Mucosa of stomach (tissue), 1 donor: ENCODE results near the gene MACROD2.

Experiments used
- H3K27me3 ChIP-seq: one replicate; pipeline ENCODE4 v1.7.0; 2013; ENCODE audit warnings: mild to moderate bottlenecking, low read length; ENCODE audit not compliant: control insufficient read depth, insufficient read depth
- H3K36me3 ChIP-seq: one replicate; pipeline ENCODE4 v1.7.0; 2013; ENCODE audit warnings: low read length; ENCODE audit not compliant: control insufficient read depth, insufficient read depth
- H3K4me1 ChIP-seq: one replicate; pipeline ENCODE4 v1.7.0; 2013; ENCODE audit warnings: mild to moderate bottlenecking, low read length; ENCODE audit not compliant: control insufficient read depth, insufficient read depth
- H3K4me3 ChIP-seq: one replicate; pipeline ENCODE4 v1.7.0; 2013; ENCODE audit warnings: low read length
- H3K9ac ChIP-seq: one replicate; pipeline ENCODE4 v1.7.0; 2013; ENCODE audit warnings: mild to moderate bottlenecking, low read length, moderate library complexity
- H3K9me3 ChIP-seq: one replicate; pipeline ENCODE4 v1.7.0; 2013; ENCODE audit warnings: mild to moderate bottlenecking, low read length, moderate library complexity; ENCODE audit not compliant: control insufficient read depth
- donor health status: Pancreatic carcinoma.

Gene MACROD2

GRCh38 chr20:15440049-15440820 lies 1444.9 kb downstream of the MACROD2 start:
- Histone ChIP-seq H3K9me3 (no peaks in the 10 kb centered on the region), H3K36me3 (no peaks in the 10 kb centered on the region), H3K9ac (no peak overlapping the region), H3K4me3 (no peak overlapping the region), H3K4me1 (no peaks in the 10 kb centered on the region), H3K27me3 (no peaks in the 10 kb centered on the region)

GRCh38 chr20:15445056-15445840 lies 1449.9 kb downstream of the MACROD2 start:
- H3K4me1 ChIP-seq = no peaks in the 10 kb centered on the region
- H3K27me3 ChIP-seq = no peaks in the 10 kb centered on the region
- no peak overlapping the region for H3K4me3 ChIP-seq
- no peaks in the 10 kb centered on the region for H3K9me3 ChIP-seq
- no peak overlapping the region for H3K9ac ChIP-seq
- no peaks in the 10 kb centered on the region for H3K36me3 ChIP-seq

GRCh38 chr20:15446373-15446772 lies 1451.1 kb downstream of the MACROD2 start:
- H3K9me3 ChIP-seq = no peaks in the 10 kb centered on the region
- H3K4me3 ChIP-seq = no peak overlapping the region
- no peaks in the 10 kb centered on the region for H3K36me3 ChIP-seq
- H3K27me3 ChIP-seq = no peaks in the 10 kb centered on the region
- no peak overlapping the region for H3K9ac ChIP-seq
- H3K4me1 ChIP-seq = no peaks in the 10 kb centered on the region

GRCh38 chr20:15447549-15447948 lies 1452.2 kb downstream of the MACROD2 start:
- Histone ChIP-seq H3K9ac (no peak overlapping the region), H3K27me3 (no peaks in the 10 kb centered on the region), H3K4me1 (no peaks in the 10 kb centered on the region), H3K9me3 (no peaks in the 10 kb centered on the region), H3K4me3 (no peak overlapping the region), H3K36me3 (no peaks in the 10 kb centered on the region)

- H3K9me3 ChIP-seq = no peaks in the 10 kb centered on the region
- H3K27me3 ChIP-seq = no peaks in the 10 kb centered on the region
- no peak overlapping the region for H3K9ac ChIP-seq
- no peak overlapping the region for H3K4me3 ChIP-seq
- H3K36me3 ChIP-seq = no peaks in the 10 kb centered on the region
- no peaks in the 10 kb centered on the region for H3K4me1 ChIP-seq
Observed at GRCh38 chr20:15449061-15449460, 1453.7 kb downstream of the MACROD2 start.

GRCh38 chr20:15451241-15451640 lies 1455.9 kb downstream of the MACROD2 start:
- no peaks in the 10 kb centered on the region for H3K9me3 ChIP-seq
- H3K4me3 ChIP-seq = no peak overlapping the region
- H3K4me1 ChIP-seq = no peaks in the 10 kb centered on the region
- no peaks in the 10 kb centered on the region for H3K36me3 ChIP-seq
- no peak overlapping the region for H3K9ac ChIP-seq
- no peaks in the 10 kb centered on the region for H3K27me3 ChIP-seq

- H3K4me3 ChIP-seq = no peak overlapping the region
- no peaks in the 10 kb centered on the region for H3K27me3 ChIP-seq
- no peaks in the 10 kb centered on the region for H3K4me1 ChIP-seq
- H3K9ac ChIP-seq = no peak overlapping the region
- no peaks in the 10 kb centered on the region for H3K9me3 ChIP-seq
- H3K36me3 ChIP-seq = no peaks in the 10 kb centered on the region
Observed at GRCh38 chr20:15455279-15455678, 1460.0 kb downstream of the MACROD2 start.

GRCh38 chr20:15461938-15462337 lies 1466.6 kb downstream of the MACROD2 start:
- Histone ChIP-seq H3K4me3 (no peak overlapping the region), H3K9me3 (no peaks in the 10 kb centered on the region), H3K9ac (no peak overlapping the region), H3K36me3 (no peaks in the 10 kb centered on the region), H3K4me1 (no peaks in the 10 kb centered on the region), H3K27me3 (no peaks in the 10 kb centered on the region)

- H3K9ac ChIP-seq = no peak overlapping the region
- no peaks in the 10 kb centered on the region for H3K4me1 ChIP-seq
- H3K36me3 ChIP-seq = no peaks in the 10 kb centered on the region
- H3K27me3 ChIP-seq = no peaks in the 10 kb centered on the region
- no peaks in the 10 kb centered on the region for H3K9me3 ChIP-seq
- H3K4me3 ChIP-seq = no peak overlapping the region
Observed at GRCh38 chr20:15475483-15475882, 1480.2 kb downstream of the MACROD2 start.

GRCh38 chr20:15476186-15476585 lies 1480.9 kb downstream of the MACROD2 start:
- no peak overlapping the region for H3K4me3 ChIP-seq
- no peaks in the 10 kb centered on the region for H3K27me3 ChIP-seq
- H3K36me3 ChIP-seq = no peaks in the 10 kb centered on the region
- no peaks in the 10 kb centered on the region for H3K4me1 ChIP-seq
- H3K9ac ChIP-seq = no peak overlapping the region
- no peaks in the 10 kb centered on the region for H3K9me3 ChIP-seq

GRCh38 chr20:15476781-15477180 lies 1481.5 kb downstream of the MACROD2 start:
- Histone ChIP-seq H3K36me3 (no peaks in the 10 kb centered on the region), H3K27me3 (no peaks in the 10 kb centered on the region), H3K9ac (no peak overlapping the region)

GRCh38 chr20:15482525-15482924 lies 1487.2 kb downstream of the MACROD2 start:
- Histone ChIP-seq H3K9me3 (no peaks in the 10 kb centered on the region), H3K9ac (no peak overlapping the region), H3K36me3 (no peaks in the 10 kb centered on the region), H3K4me3 (no peak overlapping the region), H3K4me1 (no peaks in the 10 kb centered on the region), H3K27me3 (no peaks in the 10 kb centered on the region)

More at GRCh38 chr20:15476781-15477180, 1481.5 kb downstream of the MACROD2 start:
- Histone ChIP-seq H3K9me3 (no peaks in the 10 kb centered on the region), H3K4me3 (no peak overlapping the region), H3K4me1 (no peaks in the 10 kb centered on the region)
